Transverse colon (tissue), 4 donors: ENCODE data around the gene TF.

Experiments used
- CTCF ChIP-seq, 5 experiments: fragments of 200-600 bp in 3 of 5; fragments of 450-650 bp in 2 of 5; sonication (generic) in 3 of 5; IDR thresholded peaks; 1 replicate in 2 of 5; 2 replicates in 3 of 5; pipeline ENCODE4 v1.5.1; 2016 to 2017; ENCODE audit warnings: antibody characterized with exemption in 5 of 5, inconsistent platforms in 3 of 5, mild to moderate bottlenecking in 2 of 5, moderate library complexity in 1 of 5
- EP300 ChIP-seq: sonication (generic); formaldehyde crosslinking; IDR thresholded peaks from one replicate; pipeline ENCODE4 v1.6.1; 2017; ENCODE audit warnings: antibody characterized with exemption, low read depth
- POLR2A ChIP-seq: fragments of 450-650 bp; IDR thresholded peaks from one replicate; pipeline ENCODE4 v1.6.1; 2016; ENCODE audit warnings: antibody characterized with exemption, mild to moderate bottlenecking, moderate library complexity
- POLR2AphosphoS5 ChIP-seq, 3 donors: sonication (generic); formaldehyde crosslinking; IDR thresholded peaks; one replicate each; pipeline ENCODE4 v1.6.1; 2016; ENCODE audit warnings: antibody characterized with exemption in 3 of 3

DNA sequence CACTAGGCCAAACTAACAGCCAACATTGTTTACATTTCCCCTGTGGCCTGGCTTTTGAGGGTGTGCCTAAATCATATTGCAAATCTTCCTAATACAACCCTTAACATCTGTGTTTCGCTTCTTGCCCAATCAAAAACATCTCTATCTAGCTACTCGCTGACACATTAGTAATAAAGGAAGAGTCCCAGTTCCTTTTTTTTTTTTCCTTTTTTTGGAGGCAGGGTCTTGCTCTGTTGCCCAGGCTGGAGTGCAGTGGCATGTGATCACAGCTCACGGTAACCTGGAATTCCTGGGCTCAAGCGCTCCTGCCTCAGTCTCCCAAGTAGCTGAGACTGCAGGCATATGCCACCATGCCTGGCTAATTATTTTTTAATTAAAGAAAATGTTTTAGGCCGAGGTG, 57.3 kb downstream of the TF start:
- TF ChIP-seq CTCF (IDR thresholded peaks at IDR 0.05), result no peak
- no peak for TF ChIP-seq EP300
- no peak for TF ChIP-seq POLR2AphosphoS5 (IDR thresholded peaks at IDR 0.05)
- TF ChIP-seq POLR2A, result no peak
